GM21526 (cell line): ENCODE results near the gene FAM25A.
"Not testable (repeated sequence)": the region's sequence is repeated elsewhere in the genome, so short reads cannot be mapped to it uniquely, and the experiment has no call there.

Experiments
- ATAC-seq: cut with Tn5 transposase; IDR thresholded peaks from one replicate; pipeline ENCODE4 v1.9.1; 2021; ENCODE audit warnings: moderate library complexity; ENCODE audit not compliant: unreplicated experiment, low FRiP score

Gene FAM25A

DNA sequence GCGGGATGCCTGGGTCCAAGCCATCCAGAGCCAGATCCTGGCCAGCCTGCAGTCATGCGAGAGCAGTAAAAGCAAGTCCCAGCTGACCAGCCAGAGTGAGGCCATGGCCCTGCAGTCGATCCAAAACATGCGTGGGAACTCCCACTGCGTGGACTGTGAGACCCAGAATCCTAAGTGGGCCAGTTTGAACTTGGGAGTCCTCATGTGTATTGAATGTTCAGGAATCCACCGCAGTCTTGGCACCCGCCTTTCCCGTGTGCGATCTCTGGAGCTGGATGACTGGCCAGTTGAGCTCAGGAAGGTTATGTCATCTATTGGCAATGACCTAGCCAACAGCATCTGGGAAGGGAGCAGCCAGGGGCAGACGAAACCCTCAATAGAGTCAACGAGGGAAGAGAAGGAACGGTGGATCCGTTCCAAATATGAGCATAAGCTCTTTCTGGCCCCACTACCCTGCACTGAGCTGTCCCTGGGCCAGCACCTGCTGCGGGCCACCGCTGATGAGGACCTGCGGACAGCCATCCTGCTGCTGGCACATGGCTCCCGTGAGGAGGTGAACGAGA lies 10.9 kb upstream of the FAM25A start:
- ATAC-seq = not testable (repeated sequence)

GRCh38 chr10:87013528-87013927 lies 6.6 kb upstream of the FAM25A start:
- ATAC-seq = not testable (repeated sequence)

DNA sequence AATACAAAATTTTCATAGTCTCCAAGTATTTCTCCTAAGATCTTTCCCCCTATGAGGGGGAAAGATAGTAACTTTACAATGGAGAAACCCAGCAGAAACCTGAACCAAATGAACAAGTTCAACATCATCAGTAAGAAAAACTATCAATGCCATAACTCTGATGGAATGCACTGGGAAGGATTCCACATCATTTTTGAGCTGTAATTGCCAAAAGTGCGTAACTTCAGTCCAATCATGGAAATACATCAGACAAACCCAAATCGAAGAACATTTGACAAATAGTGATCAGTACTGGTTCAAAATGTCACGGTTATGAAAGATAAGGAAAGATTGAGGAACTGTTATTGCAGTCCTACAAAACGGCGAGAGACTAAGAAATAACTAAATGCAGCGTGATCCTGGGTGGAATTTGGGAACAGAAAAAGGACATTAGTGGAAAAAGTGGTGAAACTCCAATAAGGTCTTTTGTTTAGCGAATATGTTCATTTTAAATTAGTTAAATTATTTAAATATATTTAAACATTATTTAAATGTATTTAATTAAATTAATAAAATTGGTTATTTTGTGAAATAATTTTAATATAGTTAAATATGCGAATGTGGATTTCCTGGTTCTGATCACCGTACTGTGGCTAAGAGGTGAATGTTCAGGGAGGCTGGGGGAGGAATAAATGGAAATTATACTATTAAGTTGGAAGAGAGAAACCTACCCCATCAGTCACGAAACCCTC lies 4.9 kb upstream of the FAM25A start:
- not testable (repeated sequence) for ATAC-seq

- not testable (repeated sequence) for ATAC-seq
These were observed 2.0 kb upstream of the FAM25A start for GRCh38 chr10:87018127-87018526.

DNA sequence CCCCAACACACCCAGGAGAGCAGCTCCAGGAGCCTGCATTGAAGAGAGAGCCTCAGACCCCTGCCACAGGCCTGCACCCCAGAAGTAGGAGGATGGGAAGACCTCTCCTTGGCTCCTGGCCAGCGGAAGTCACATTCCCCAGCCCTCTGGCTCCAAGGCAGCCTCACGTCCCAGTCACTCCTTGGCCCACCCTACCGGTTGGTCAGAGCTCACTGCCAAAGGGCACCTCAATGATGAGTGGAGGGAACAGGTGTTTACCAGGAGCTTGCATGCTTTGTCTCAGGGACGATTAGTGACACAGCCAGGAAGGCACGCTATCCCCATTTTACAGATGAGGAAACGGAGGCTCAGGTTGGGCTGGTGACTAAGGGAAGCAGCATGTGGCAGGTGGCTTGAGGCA lies 1.0 kb upstream of the FAM25A start:
- not testable (repeated sequence) for ATAC-seq

GRCh38 chr10:87019504-87019903 lies 590 bp upstream of the FAM25A start:
- not testable (repeated sequence) for ATAC-seq

DNA sequence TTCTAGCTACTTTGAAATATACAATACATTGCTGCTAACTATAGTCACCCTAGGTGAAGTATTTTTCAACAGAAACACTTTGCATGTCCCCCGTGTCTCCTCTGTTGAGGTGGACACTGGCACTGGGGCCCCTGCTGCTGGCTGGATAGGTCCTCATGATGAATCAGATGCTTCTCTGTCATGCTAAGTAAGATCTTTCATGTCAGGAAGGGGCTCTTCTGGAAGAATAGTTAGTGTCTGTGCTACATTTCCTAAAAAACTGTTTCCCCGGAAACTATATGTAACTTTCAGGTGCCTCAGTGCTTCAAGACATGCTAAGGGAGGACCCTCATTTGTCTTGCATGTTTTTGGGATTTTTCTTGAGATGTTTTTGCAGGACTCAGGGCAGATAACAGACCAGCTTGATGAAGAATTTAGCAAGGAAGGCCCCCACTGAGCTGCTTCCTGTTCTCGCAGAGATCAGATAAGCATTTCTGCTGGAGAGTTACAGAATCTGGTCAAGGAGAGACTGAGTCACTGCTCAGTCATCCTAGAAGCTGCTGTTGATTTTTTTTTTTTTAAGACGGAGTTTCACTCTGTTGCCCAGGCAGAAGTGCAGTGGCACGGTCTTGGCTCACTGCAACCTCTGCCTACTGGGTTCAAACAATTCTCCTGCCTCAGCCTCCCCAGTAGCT lies 5.3 kb downstream of the FAM25A start:
- ATAC-seq = not testable (repeated sequence)

- not testable (repeated sequence) for ATAC-seq
These were observed 6.8 kb downstream of the FAM25A start for GRCh38 chr10:87026747-87027508.

DNA sequence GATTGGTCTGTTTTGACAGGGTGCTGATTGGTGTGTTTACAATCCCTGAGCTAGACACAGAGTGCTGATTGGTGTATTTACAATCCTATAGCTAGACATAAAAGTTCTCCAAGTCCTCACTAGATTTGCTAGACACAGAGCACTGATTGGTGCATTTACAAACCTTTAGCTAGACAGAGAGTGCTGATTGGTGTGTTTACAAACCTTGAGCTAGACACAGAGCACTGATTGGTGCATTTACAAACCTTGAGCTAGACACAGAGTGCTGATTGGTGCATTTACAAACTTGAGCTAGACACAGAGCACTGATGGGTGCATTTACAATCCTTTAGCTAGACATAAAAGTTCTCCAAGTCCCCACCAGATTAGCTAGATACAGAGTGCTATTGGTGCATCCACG lies 10.3 kb downstream of the FAM25A start:
- not testable (repeated sequence) for ATAC-seq

DNA sequence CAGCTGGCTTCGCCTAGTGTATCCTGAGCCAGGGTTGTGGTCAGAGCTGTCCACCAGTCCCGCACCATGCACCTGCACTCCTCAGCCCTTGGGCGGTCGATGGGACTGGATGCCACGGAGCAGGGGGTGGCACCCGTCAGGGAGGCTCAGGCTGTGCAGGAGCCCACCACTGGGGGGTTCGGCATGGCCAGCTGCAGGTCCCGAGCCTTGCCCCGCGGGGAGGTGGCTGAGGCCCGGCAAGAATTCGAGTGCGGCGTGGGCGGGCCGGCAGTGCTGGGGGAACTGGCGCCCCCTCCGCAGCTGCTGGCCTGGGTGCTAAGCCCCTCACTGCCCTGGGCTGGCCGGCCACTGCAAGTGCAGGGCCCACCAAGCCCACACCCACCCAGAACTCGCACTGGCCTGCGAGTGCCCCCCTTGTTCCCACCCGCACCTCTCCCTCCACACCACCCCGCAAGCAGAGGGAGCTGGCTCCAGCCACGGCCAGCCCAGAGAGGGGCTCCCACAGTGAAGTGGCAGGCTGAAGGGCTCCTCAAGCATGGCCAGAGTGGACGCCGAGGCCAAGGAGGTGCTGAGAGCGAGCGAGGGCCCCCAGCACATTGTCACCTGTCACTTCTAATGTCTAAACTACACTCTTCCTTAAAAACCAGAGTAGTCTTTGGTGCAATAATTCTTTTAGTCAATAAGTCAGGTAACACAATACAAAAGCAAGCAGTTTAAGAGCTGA lies 11.0 kb downstream of the FAM25A start:
- ATAC-seq = no peak

DNA sequence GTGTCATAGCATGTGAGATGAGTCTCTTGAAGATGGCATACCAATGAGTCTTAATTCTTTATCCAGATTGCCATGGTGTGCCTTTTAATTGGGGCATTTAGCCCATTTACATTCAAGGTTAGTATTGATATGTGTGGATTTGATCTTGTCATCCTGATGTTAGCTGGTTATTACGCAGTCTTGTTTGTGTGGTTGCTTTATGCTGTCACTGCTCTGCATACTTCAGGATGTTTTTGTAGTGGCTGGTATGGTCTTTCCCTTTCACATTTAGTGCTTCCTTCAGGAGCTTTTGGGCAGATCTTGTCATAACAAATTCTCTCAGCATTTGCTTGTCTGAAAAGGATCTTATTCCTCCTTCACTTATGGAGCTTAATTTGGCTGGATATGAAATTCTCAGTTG lies 16.5 kb downstream of the FAM25A start:
- ATAC-seq = no peak

DNA sequence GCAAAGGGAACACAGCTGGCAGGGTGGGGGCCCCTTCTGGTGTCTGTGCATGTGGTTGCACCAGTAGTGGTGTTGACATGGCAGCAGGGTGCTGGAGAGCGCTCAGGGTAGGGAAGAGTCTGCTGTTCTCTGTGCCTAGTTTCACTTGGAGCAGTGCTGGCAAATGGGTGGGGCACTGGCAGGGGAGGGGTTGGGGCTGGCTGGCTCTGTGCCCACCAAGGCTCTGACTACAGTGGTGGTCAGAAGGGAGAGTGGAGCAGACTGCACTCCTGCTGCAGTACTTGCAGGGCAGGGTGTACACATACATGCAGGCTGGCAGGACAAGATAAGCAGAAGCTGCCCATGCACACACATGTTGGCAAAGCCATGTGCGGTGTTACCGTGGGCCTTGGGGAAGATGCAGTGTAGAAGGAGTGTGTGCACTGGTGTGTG lies 18.2 kb downstream of the FAM25A start:
- no peak for ATAC-seq

- no peak for ATAC-seq
These were observed 18.7 kb downstream of the FAM25A start for GRCh38 chr10:87038786-87039185.

DNA sequence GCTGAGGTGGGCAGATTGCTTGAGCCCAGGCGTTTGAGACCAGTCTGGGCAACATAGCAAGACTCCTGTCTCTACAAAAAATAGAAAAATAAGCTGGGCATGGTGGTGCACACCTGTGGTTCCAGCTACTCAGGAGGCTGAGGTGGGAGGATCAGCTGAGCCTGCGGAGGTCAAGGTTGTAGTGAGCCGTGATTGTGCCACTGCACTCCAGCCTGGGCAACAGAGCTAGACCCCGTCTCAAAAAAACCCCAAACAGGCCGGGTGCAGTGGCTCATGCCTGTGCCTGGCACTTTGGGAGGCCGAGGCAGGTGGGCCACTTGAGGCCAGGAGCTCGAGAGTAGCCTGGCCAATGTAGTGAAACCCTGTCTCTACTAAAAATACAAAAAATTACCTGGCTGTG lies 23.5 kb downstream of the FAM25A start:
- not testable (repeated sequence) for ATAC-seq

DNA sequence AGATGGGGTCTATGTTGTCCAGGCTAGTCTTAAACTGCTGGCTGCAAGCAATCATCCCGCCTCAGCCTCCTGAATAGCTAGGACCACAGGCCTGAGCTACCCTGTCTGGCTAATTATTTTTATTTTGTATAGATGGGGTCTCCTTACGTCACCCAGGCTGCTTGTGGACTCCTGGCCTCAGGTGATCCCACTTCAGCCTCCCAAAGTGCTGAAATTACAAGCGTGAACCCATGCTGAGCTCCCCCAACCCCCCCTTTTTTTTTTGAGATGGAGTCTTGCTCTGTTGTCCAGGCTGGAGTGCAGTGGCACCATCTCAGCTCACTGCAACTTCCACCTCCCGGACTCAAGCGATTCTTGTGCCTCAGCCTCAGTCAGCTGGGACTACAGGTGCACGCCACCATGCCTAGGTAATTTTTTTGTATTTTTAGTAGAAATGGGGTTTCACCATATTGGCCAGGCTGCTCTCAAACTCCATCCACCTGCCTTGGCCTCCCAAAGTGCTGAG lies 25.4 kb downstream of the FAM25A start:
- no peak for ATAC-seq

GRCh38 chr10:87053111-87053510 lies 33.0 kb downstream of the FAM25A start:
- no peak for ATAC-seq

GRCh38 chr10:87053577-87054181 lies 33.6 kb downstream of the FAM25A start:
- no peak for ATAC-seq

DNA sequence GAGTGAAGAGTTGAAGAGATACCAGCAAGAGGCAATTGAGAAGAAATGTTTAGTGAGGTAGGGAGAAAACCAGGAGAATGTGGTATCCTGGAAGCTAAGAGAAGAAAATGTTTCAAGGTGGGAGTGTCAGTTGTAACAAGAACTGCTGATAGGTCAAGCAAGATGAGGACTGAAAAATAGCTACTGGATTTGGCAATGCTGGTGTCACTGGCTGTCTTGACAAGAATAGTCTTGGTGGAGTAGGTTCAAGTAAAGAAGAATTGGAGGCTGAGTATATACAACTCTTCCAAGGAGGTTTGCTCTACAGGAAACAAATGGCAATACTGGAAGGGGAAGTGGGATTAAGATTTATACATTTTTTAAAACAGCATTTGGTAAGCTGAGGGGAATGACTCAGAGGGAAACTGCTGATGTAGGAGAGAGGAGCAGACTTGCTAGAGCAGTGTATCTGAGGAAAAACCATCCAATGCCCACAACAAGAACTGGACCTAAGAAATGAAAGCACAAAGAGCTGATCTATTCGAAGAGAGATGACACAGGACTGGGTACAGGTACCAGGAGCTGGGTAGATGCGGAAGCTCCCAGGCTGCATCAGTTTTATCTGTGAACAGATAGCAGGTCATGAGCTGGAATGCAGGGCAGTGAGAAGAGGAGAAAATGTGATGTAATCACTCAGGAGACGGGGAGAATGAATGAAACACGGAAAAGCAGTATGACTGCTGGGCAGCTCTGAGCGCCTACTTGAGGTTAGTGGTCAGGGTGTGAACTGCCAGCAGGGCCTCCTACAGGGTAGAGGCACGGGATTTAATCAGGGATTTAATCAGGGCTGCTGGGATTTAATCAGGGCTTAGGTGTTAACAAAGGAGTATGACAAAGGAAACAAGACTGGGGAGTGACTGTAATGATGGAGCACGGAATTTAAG lies 34.5 kb downstream of the FAM25A start:
- no peak for ATAC-seq

DNA sequence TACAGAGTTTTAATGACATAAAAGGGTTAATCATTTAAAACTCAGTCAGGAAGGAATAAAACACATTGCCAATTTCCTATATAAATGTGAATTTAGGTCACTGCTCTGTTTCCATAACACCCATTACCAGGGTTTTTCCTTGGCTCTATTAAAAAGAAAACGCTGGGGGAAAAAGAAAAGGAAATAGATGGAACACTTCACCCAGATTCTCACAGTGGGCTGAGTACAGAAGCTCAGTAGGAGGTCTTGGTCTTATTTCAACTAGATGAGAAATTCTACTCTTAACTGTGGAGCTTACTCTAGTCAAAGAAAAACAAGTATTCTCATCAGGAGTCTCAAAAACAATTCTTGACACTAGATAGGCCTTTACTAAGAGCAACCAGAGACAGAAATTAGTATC lies 38.1 kb downstream of the FAM25A start:
- no peak for ATAC-seq
